ENCODE measurements around the gene SUPT3H. TPM values are rescaled to one million over a fixed set of nuclear protein-coding genes. Genes with fewer than 3 reads are reported as not detected.
"Not testable (repeated sequence)": the region's sequence is repeated elsewhere in the genome, so short reads cannot be mapped to it uniquely, and the experiment has no call there.

SUPT3H gene
- polyA plus RNA-seq, 3 donors: 2.4 to 3.5 (median 2.5) TPM

DNA sequence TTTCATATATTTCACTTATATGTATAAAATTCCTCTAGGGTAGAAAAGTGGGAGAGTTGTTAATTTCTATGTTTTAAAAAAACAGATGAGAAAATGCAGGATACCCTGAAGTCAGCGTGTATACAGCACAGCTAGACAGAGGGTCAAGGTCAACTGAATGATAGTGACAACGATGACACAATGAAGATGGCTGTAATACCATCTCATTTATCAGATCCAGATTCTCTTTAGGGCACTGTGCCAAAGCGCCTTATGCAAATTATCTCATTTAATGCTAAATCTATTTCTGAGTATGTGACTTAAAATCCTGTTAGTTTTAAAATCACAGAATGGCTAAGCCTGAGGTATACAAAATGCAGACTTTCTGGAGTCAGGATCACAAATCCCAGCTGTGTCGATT lies 481.0 kb downstream of the SUPT3H start:
- Histone ChIP-seq H3K9ac (ENCODE audit: insufficient read depth, low read length, poor library complexity, severe bottlenecking) (no peak overlapping the region), H3K4me2 (replicated peaks; ENCODE audit: extremely low read depth, low read length, poor library complexity, severe bottlenecking) (no peak overlapping the region), H3K27me3 (ENCODE audit: control insufficient read depth in 2 of 2, insufficient read depth in 2 of 2, low read length in 2 of 2) (no peaks in the 10 kb centered on the region), H2AFZ (ENCODE audit: insufficient read depth, low read depth, low read length, poor library complexity, severe bottlenecking) (no peak overlapping the region), H3K4me1 (ENCODE audit: control insufficient read depth in 1 of 2, insufficient read depth in 2 of 2, low read length in 2 of 2) (no peaks in the 10 kb centered on the region), H3K9me3 (replicated peaks in 1 of 2; ENCODE audit: control insufficient read depth in 1 of 2, insufficient read depth in 1 of 2, low read length in 2 of 2) (peaks cover 0 to 5% of the 10 kb centered on the region in 2 donors), H3K36me3 (replicated peaks in 1 of 2; ENCODE audit: control insufficient read depth in 1 of 2, insufficient read depth in 2 of 2, low read length in 2 of 2) (no peaks in the 10 kb centered on the region), H3K4me3 (replicated peaks in 1 of 3; ENCODE audit: low read depth in 2 of 3, low read length in 3 of 3) (no peak overlapping the region), H3K79me2 (ENCODE audit: insufficient read depth, low read length) (no peaks in the 10 kb centered on the region), H4K20me1 (ENCODE audit: insufficient read depth, low read length) (no peaks in the 10 kb centered on the region), H3K27ac (ENCODE audit: low read depth in 1 of 2, low read length in 2 of 2) (no peak overlapping the region)
- peaks cover 0 to 2% (median 0%) of the 10 kb centered on the region in 3 donors for H3K27me3 Mint-ChIP-seq (ENCODE audit: low read depth in 3 of 3)
- no peak overlapping the region for H3K4me3 Mint-ChIP-seq
- peaks cover 3 to 22% (median 12%) of the 10 kb centered on the region in 7 donors for H3K9me3 Mint-ChIP-seq
- H3K27ac Mint-ChIP-seq: no peak overlapping the region
- H3K36me3 Mint-ChIP-seq: no peaks in the 10 kb centered on the region
- no peaks in the 10 kb centered on the region for H3K4me1 Mint-ChIP-seq
- intact Hi-C loops (cut with micrococcal nuclease): no loop called here
- no peak for DNase-seq
- TF ChIP-seq CTCF (IDR thresholded peaks at IDR 0.05): no peak
- 100% methylated on average over 2 of the region's 4 CpGs for WGBS (ENCODE audit: insufficient coverage)

GRCh38 chr6:44892579-44892978 lies 485.2 kb downstream of the SUPT3H start:
- Histone ChIP-seq H3K36me3 (replicated peaks in 1 of 2; ENCODE audit: control insufficient read depth in 1 of 2, insufficient read depth in 2 of 2, low read length in 2 of 2) (no peaks in the 10 kb centered on the region), H3K27me3 (ENCODE audit: control insufficient read depth in 2 of 2, insufficient read depth in 2 of 2, low read length in 2 of 2) (no peaks in the 10 kb centered on the region), H3K4me1 (ENCODE audit: control insufficient read depth in 1 of 2, insufficient read depth in 2 of 2, low read length in 2 of 2) (no peaks in the 10 kb centered on the region), H3K79me2 (ENCODE audit: insufficient read depth, low read length) (no peaks in the 10 kb centered on the region), H3K27ac (ENCODE audit: low read depth in 1 of 2, low read length in 2 of 2) (no peak overlapping the region), H3K4me2 (replicated peaks; ENCODE audit: extremely low read depth, low read length, poor library complexity, severe bottlenecking) (no peak overlapping the region), H2AFZ (ENCODE audit: insufficient read depth, low read depth, low read length, poor library complexity, severe bottlenecking) (no peak overlapping the region), H3K4me3 (replicated peaks in 1 of 3; ENCODE audit: low read depth in 2 of 3, low read length in 3 of 3) (no peak overlapping the region), H4K20me1 (ENCODE audit: insufficient read depth, low read length) (no peaks in the 10 kb centered on the region), H3K9ac (ENCODE audit: insufficient read depth, low read length, poor library complexity, severe bottlenecking) (no peak overlapping the region), H3K9me3 (replicated peaks in 1 of 2; ENCODE audit: control insufficient read depth in 1 of 2, insufficient read depth in 1 of 2, low read length in 2 of 2) (no peaks in the 10 kb centered on the region)
- TF ChIP-seq CTCF (IDR thresholded peaks at IDR 0.05): no peak
- no peaks in the 10 kb centered on the region for H3K27me3 Mint-ChIP-seq (ENCODE audit: low read depth in 3 of 3)
- intact Hi-C loops (cut with micrococcal nuclease): no loop called here
- H3K9me3 Mint-ChIP-seq: peaks cover 0 to 11% (median 2%) of the 10 kb centered on the region in 7 donors
- no peak for DNase-seq
- no peak overlapping the region for H3K4me3 Mint-ChIP-seq
- H3K27ac Mint-ChIP-seq: no peak overlapping the region
- H3K36me3 Mint-ChIP-seq: no peaks in the 10 kb centered on the region
- H3K4me1 Mint-ChIP-seq: no peaks in the 10 kb centered on the region

DNA sequence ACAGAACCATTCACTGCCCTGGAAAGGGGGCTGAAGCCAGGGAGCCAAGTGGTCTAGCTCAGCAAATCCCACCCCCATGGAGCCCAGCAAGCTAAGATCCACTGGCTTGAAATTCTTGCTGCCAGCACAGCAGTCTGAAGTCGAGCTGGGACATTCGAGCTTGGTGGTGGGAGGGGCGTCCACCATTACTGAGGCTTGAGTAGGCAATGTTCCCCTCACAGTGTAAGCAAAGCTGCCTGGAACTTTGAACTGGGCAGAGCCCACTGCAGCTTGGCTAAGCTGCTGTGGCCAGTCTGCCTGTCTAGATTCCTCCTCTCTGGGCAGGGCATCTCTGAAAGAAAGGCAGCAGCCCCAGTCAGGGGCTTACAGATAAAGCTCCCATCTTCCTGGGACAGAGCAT lies 498.7 kb downstream of the SUPT3H start:
- peaks cover 12 to 32% (median 18%) of the 10 kb centered on the region in 7 donors for H3K9me3 Mint-ChIP-seq
- H3K4me3 Mint-ChIP-seq: not testable (repeated sequence)
- WGBS (ENCODE audit: insufficient coverage): 87% methylated on average over 3 of the region's 3 CpGs

DNA sequence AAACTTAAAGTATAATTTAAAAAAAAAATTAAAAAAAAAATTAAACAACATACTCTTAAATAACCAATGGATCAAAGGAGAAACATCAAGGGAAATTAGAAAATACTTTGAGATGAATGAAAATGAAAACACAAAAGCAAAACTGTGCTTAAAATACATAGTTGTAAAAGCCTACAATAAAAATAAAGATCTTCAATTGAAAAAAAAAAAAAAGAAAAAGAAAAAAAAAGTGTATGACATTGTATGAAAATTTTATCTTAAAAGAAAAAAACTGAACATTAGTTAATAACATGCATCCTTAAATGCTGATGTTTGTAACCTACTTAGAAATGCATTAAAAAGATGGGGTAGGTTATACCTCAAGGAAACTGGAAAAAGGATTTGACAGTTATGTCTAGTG lies 501.1 kb downstream of the SUPT3H start:
- H3K27me3 ChIP-seq (ENCODE audit: control insufficient read depth in 2 of 2, insufficient read depth in 2 of 2, low read length in 2 of 2); intact Hi-C loops (cut with micrococcal nuclease); H3K9me3 ChIP-seq (replicated peaks in 1 of 2; ENCODE audit: control insufficient read depth in 1 of 2, insufficient read depth in 1 of 2, low read length in 2 of 2); H3K4me1 ChIP-seq (ENCODE audit: control insufficient read depth in 1 of 2, insufficient read depth in 2 of 2, low read length in 2 of 2); H3K36me3 Mint-ChIP-seq; H3K4me2 ChIP-seq (replicated peaks; ENCODE audit: extremely low read depth, low read length, poor library complexity, severe bottlenecking); H3K79me2 ChIP-seq (ENCODE audit: insufficient read depth, low read length); DNase-seq; H2AFZ ChIP-seq (ENCODE audit: insufficient read depth, low read depth, low read length, poor library complexity, severe bottlenecking); H3K27me3 Mint-ChIP-seq (ENCODE audit: low read depth in 3 of 3); H3K27ac Mint-ChIP-seq; H3K4me3 ChIP-seq (replicated peaks in 1 of 3; ENCODE audit: low read depth in 2 of 3, low read length in 3 of 3); H3K9ac ChIP-seq (ENCODE audit: insufficient read depth, low read length, poor library complexity, severe bottlenecking); H3K4me1 Mint-ChIP-seq; H3K27ac ChIP-seq (ENCODE audit: low read depth in 1 of 2, low read length in 2 of 2); H4K20me1 ChIP-seq (ENCODE audit: insufficient read depth, low read length); H3K4me3 Mint-ChIP-seq; H3K36me3 ChIP-seq (replicated peaks in 1 of 2; ENCODE audit: control insufficient read depth in 1 of 2, insufficient read depth in 2 of 2, low read length in 2 of 2): not testable (repeated sequence)
- peaks cover 6 to 21% (median 10%) of the 10 kb centered on the region in 7 donors for H3K9me3 Mint-ChIP-seq

More for the DNA sequence above, 498.7 kb downstream of the SUPT3H start:
- H3K27me3 ChIP-seq (ENCODE audit: control insufficient read depth in 2 of 2, insufficient read depth in 2 of 2, low read length in 2 of 2); intact Hi-C loops (cut with micrococcal nuclease); H3K9ac ChIP-seq (ENCODE audit: insufficient read depth, low read length, poor library complexity, severe bottlenecking); H3K27me3 Mint-ChIP-seq (ENCODE audit: low read depth in 3 of 3); H3K4me1 ChIP-seq (ENCODE audit: control insufficient read depth in 1 of 2, insufficient read depth in 2 of 2, low read length in 2 of 2); H3K36me3 Mint-ChIP-seq; H3K27ac Mint-ChIP-seq; H4K20me1 ChIP-seq (ENCODE audit: insufficient read depth, low read length); H2AFZ ChIP-seq (ENCODE audit: insufficient read depth, low read depth, low read length, poor library complexity, severe bottlenecking); H3K4me1 Mint-ChIP-seq; H3K4me2 ChIP-seq (replicated peaks; ENCODE audit: extremely low read depth, low read length, poor library complexity, severe bottlenecking); H3K36me3 ChIP-seq (replicated peaks in 1 of 2; ENCODE audit: control insufficient read depth in 1 of 2, insufficient read depth in 2 of 2, low read length in 2 of 2); H3K27ac ChIP-seq (ENCODE audit: low read depth in 1 of 2, low read length in 2 of 2); DNase-seq; H3K79me2 ChIP-seq (ENCODE audit: insufficient read depth, low read length); H3K4me3 ChIP-seq (replicated peaks in 1 of 3; ENCODE audit: low read depth in 2 of 3, low read length in 3 of 3); H3K9me3 ChIP-seq (replicated peaks in 1 of 2; ENCODE audit: control insufficient read depth in 1 of 2, insufficient read depth in 1 of 2, low read length in 2 of 2): not testable (repeated sequence)
